K562 (cell line): ENCODE data around the gene DBNDD2. TPM values are rescaled to one million over a fixed set of nuclear protein-coding genes. Genes with fewer than 3 reads are reported as not detected.

Source experiments
- ARID1B ChIP-seq: fragments of 450-650 bp; IDR thresholded peaks from 2 replicates; pipeline ENCODE4 v1.6.1; 2016; ENCODE audit warnings: antibody characterized with exemption, mild to moderate bottlenecking, inconsistent platforms
- CBFB ChIP-seq: sonication (generic); formaldehyde crosslinking; IDR thresholded peaks from 2 replicates; pipeline ENCODE4 v1.4.0; 2020; ENCODE audit warnings: mild to moderate bottlenecking, missing genetic modification reagents
- CHAMP1 ChIP-seq: fragments of 450-650 bp; IDR thresholded peaks from 2 replicates; pipeline ENCODE4 v1.6.1; 2016; ENCODE audit warnings: mild to moderate bottlenecking
- CHD1 ChIP-seq: fragments of 200-600 bp; sonication (generic); IDR thresholded peaks from one replicate; pipeline ENCODE4 v1.6.1; 2012; ENCODE audit warnings: mild to moderate bottlenecking, moderate library complexity, low read length, inconsistent platforms
- FOSL1 ChIP-seq: fragments of 200-800 bp; sonication (Bioruptor generic); conservative IDR thresholded peaks from 2 replicates; pipeline ENCODE4 v1.6.1; 2016; ENCODE audit warnings: missing genetic modification characterization, missing compliant biosample characterization
- FOXP4 ChIP-seq: sonication (generic); formaldehyde crosslinking; IDR thresholded peaks from 2 replicates; pipeline ENCODE4 v1.8.0; 2022; ENCODE audit warnings: mild to moderate bottlenecking, missing genetic modification reagents, borderline replicate concordance
- GATAD2B ChIP-seq: fragments of 450-650 bp; IDR thresholded peaks from 2 replicates; pipeline ENCODE4 v1.6.1; 2017; ENCODE audit warnings: mild to moderate bottlenecking, borderline replicate concordance
- HNRNPLL ChIP-seq: fragments of 200-400 bp; formaldehyde crosslinking; IDR thresholded peaks from 2 replicates; pipeline ENCODE4 v1.6.1; 2017; ENCODE audit warnings: low read length, low read depth, mild to moderate bottlenecking; ENCODE audit not compliant: poor library complexity, severe bottlenecking
- KAT2B ChIP-seq: IDR thresholded peaks from one replicate; pipeline ENCODE4 v1.6.1; 2012; ENCODE audit warnings: low read depth, mild to moderate bottlenecking, control low read depth, inconsistent platforms, low read length, moderate library complexity
- LCOR ChIP-seq: sonication (generic); formaldehyde crosslinking; IDR thresholded peaks from 2 replicates; pipeline ENCODE4 v1.8.0; 2022; ENCODE audit warnings: mild to moderate bottlenecking, missing genetic modification reagents
- MCM7 ChIP-seq, 2 experiments: fragments of 450-650 bp; IDR thresholded peaks; 2 replicates each; pipeline ENCODE4 v1.6.1; 2016 to 2018
- MTA2 ChIP-seq: fragments of 450-650 bp; IDR thresholded peaks from 2 replicates; pipeline ENCODE4 v1.6.1; 2016; ENCODE audit warnings: low read depth
- NR4A1 ChIP-seq, 2 experiments: fragments of 250-450 bp in 1 of 2; fragments of 450-650 bp in 1 of 2; sonication (Bioruptor Pico) in 1 of 2; IDR thresholded peaks; 2 replicates each; pipeline versions ENCODE4 v1.4.0 to v1.6.1; 2016 to 2020; ENCODE audit warnings: mild to moderate bottlenecking in 2 of 2, missing compliant biosample characterization in 1 of 2, missing genetic modification characterization in 1 of 2, moderate library complexity in 1 of 2
- SETDB1 ChIP-seq: IDR thresholded peaks from one replicate; pipeline ENCODE4 v1.6.1; 2012; ENCODE audit warnings: low read length, control low read depth, inconsistent platforms
- TAF1 ChIP-seq: IDR thresholded peaks from 2 replicates; pipeline ENCODE4 v1.6.1; 2011; ENCODE audit warnings: mild to moderate bottlenecking, low read length, moderate library complexity; ENCODE audit not compliant: insufficient read depth, control insufficient read depth, severe bottlenecking; ENCODE audit errors: extremely low read depth
- ZNF696 ChIP-seq: fragments of 250-450 bp; sonication (Bioruptor Pico); conservative IDR thresholded peaks from 2 replicates; pipeline ENCODE4 v1.4.0; 2020; ENCODE audit warnings: mild to moderate bottlenecking, moderate library complexity
- ZNF79 ChIP-seq: fragments of 250-450 bp; sonication (Bioruptor Pico); IDR thresholded peaks from 2 replicates; pipeline ENCODE4 v1.4.0; 2020; ENCODE audit warnings: low read depth, mild to moderate bottlenecking, moderate library complexity
- polyA plus RNA-seq, 8 experiments: library from polyadenylated mRNA; depleted of rRNA in 4 of 8; stranded (reverse) in 5 of 8; unstranded in 3 of 8; fragments of >200 nt; fragmentation: Nextera tagmentation in 2 of 8; fragmentation: Illumina TruSeq in 1 of 8; extraction: Ambion mirVana in 2 of 8; extraction: Trizol in 1 of 8; gene quantifications; 2 replicates each; pipeline versions ENCODE4 v1.2.1 to v1.2.3, GENCODE V29; 2011 to 2014; ENCODE audit warnings: inconsistent platforms in 1 of 8, missing spikeins in 1 of 8
- total RNA-seq, 7 experiments: library from RNA; depleted of rRNA in 6 of 7; stranded (reverse); fragments of >200 nt in 6 of 7; fragmentation: Illumina TruSeq in 2 of 7; extraction: Trizol in 2 of 7; gene quantifications; 2 replicates each; pipeline versions ENCODE4 v1.2.1 to v1.2.3, GENCODE V29; 2011 to 2021; ENCODE audit warnings: low replicate concordance in 1 of 7
- TF ChIP-seq, protein P1 (sequence below): fragments of 250-450 bp; sonication (Bioruptor Pico); IDR thresholded peaks from 2 replicates; pipeline ENCODE4 v1.4.0; 2020; ENCODE audit warnings: borderline replicate concordance
- TF ChIP-seq, protein P2 (sequence below): fragments of 250-450 bp; sonication (Bioruptor Pico); IDR thresholded peaks from 2 replicates; pipeline ENCODE4 v1.9.0; 2021; ENCODE audit warnings: mild to moderate bottlenecking, inconsistent platforms

The DBNDD2 gene
- total and polyA plus RNA-seq, 9 of the 15 experiments (the other 6 are each of a cell fraction or from before 2014, with no cell fraction given): 12.8 to 64.0 (median 35.8) TPM

GRCh38 chr20:45362804-45363610 is 45.1 kb upstream of the DBNDD2 start, which contains the start of gene SYS1 (continued):
- TF ChIP-seq, protein P1, sequence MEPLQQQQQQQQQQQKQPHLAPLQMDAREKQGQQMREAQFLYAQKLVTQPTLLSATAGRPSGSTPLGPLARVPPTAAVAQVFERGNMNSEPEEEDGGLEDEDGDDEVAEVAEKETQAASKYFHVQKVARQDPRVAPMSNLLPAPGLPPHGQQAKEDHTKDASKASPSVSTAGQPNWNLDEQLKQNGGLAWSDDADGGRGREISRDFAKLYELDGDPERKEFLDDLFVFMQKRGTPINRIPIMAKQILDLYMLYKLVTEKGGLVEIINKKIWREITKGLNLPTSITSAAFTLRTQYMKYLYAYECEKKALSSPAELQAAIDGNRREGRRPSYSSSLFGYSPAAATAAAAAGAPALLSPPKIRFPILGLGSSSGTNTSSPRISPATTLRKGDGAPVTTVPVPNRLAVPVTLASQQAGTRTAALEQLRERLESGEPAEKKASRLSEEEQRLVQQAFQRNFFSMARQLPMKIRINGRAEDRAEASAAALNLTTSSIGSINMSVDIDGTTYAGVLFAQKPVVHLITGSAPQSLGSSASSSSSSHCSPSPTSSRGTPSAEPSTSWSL (CRISPR knock-in tag): no peak
- no peak for TF ChIP-seq ZNF696 (CRISPR knock-in tag)
- TF ChIP-seq TAF1: peak; percentile 54
- TF ChIP-seq MCM7 (IDR thresholded peaks at IDR 0.05): no peak
- no peak for TF ChIP-seq CBFB (CRISPR knock-in tag)
- TF ChIP-seq FOXP4 (CRISPR knock-in tag): no peak
- TF ChIP-seq HNRNPLL: peak; percentile 94
- TF ChIP-seq, protein P2, sequence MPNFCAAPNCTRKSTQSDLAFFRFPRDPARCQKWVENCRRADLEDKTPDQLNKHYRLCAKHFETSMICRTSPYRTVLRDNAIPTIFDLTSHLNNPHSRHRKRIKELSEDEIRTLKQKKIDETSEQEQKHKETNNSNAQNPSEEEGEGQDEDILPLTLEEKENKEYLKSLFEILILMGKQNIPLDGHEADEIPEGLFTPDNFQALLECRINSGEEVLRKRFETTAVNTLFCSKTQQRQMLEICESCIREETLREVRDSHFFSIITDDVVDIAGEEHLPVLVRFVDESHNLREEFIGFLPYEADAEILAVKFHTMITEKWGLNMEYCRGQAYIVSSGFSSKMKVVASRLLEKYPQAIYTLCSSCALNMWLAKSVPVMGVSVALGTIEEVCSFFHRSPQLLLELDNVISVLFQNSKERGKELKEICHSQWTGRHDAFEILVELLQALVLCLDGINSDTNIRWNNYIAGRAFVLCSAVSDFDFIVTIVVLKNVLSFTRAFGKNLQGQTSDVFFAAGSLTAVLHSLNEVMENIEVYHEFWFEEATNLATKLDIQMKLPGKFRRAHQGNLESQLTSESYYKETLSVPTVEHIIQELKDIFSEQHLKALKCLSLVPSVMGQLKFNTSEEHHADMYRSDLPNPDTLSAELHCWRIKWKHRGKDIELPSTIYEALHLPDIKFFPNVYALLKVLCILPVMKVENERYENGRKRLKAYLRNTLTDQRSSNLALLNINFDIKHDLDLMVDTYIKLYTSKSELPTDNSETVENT: peak; percentile 79; the same call in 1 of the 2 replicates
- TF ChIP-seq LCOR: peak; percentile 85; the same call in 1 of the 2 replicates
- peak; percentile 42; the same call in 1 of the 2 replicates for TF ChIP-seq ARID1B
- TF ChIP-seq CHD1: no peak
- peak; percentile 17; the same call in 1 of the 2 replicates for TF ChIP-seq NR4A1 (CRISPR knock-in tag; IDR thresholded peaks at IDR 0.05)
- TF ChIP-seq NR4A1 (tag; IDR thresholded peaks at IDR 0.05): no peak
- TF ChIP-seq CHAMP1: no peak
- TF ChIP-seq GATAD2B: peak; percentile 21; the same call in 1 of the 2 replicates
- no peak for TF ChIP-seq MTA2
- no peak for TF ChIP-seq SETDB1
- TF ChIP-seq FOSL1 (tag): no peak
- no peak for TF ChIP-seq ZNF79 (CRISPR knock-in tag)
- TF ChIP-seq KAT2B: no peak
